OCI-LY3 (cell line): ENCODE data around the gene RTP2.

Experiments used
- EZH2phosphoT487 ChIP-seq: fragments of 200-600 bp; shearing (Covaris generic); IDR thresholded peaks from 2 replicates; pipeline ENCODE4 v1.6.1; 2018; ENCODE audit warnings: antibody characterized with exemption, mixed run types, low read depth
- TF ChIP-seq, protein P1 (sequence below): fragments of 200-600, 300-600 bp; sonication (generic); IDR thresholded peaks from 2 replicates; pipeline ENCODE4 v1.5.1; 2014; ENCODE audit warnings: antibody characterized with exemption, low read length, low read depth

- TF ChIP-seq, protein P1, sequence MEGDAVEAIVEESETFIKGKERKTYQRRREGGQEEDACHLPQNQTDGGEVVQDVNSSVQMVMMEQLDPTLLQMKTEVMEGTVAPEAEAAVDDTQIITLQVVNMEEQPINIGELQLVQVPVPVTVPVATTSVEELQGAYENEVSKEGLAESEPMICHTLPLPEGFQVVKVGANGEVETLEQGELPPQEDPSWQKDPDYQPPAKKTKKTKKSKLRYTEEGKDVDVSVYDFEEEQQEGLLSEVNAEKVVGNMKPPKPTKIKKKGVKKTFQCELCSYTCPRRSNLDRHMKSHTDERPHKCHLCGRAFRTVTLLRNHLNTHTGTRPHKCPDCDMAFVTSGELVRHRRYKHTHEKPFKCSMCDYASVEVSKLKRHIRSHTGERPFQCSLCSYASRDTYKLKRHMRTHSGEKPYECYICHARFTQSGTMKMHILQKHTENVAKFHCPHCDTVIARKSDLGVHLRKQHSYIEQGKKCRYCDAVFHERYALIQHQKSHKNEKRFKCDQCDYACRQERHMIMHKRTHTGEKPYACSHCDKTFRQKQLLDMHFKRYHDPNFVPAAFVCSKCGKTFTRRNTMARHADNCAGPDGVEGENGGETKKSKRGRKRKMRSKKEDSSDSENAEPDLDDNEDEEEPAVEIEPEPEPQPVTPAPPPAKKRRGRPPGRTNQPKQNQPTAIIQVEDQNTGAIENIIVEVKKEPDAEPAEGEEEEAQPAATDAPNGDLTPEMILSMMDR: no peak
- TF ChIP-seq EZH2phosphoT487: no peak
These were observed 35.2 kb upstream of the RTP2 start for GRCh38 chr3:187737368-187738070.
